SW480 (cell line): ENCODE measurements around the gene TMEM222.
"Not testable (repeated sequence)": the region's sequence is repeated elsewhere in the genome, so short reads cannot be mapped to it uniquely, and the experiment has no call there.

Experiments used
- DNase-seq: peaks from one replicate; pipeline ENCODE4 v3.0.0-alpha.2; 2016; ENCODE audit warnings: low spot score

TMEM222 gene

DNA sequence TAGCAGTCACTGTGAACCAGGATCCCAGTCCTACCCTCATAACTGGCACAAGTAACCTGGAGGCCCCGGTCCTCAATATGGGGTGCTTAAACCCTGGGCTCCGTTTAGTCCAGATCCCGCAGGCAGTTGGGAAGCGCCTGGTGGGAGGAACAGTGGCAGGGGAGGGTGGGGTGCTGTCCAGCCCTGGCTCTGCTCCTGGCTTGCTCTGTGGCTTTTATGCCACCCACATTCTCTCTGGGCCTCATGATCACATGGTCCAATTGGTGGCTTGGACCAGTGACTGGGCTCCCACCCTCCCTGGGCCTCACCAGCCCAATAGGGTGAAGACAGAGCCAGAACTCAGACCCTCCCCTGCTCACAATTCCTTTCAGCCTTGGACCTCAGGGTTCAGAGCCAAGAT is 58.3 kb downstream of the TMEM222 start:
- DNase-seq: no peak

- no peak for DNase-seq
These were observed 59.1 kb downstream of the TMEM222 start for GRCh38 chr1:27380766-27381733.

DNA sequence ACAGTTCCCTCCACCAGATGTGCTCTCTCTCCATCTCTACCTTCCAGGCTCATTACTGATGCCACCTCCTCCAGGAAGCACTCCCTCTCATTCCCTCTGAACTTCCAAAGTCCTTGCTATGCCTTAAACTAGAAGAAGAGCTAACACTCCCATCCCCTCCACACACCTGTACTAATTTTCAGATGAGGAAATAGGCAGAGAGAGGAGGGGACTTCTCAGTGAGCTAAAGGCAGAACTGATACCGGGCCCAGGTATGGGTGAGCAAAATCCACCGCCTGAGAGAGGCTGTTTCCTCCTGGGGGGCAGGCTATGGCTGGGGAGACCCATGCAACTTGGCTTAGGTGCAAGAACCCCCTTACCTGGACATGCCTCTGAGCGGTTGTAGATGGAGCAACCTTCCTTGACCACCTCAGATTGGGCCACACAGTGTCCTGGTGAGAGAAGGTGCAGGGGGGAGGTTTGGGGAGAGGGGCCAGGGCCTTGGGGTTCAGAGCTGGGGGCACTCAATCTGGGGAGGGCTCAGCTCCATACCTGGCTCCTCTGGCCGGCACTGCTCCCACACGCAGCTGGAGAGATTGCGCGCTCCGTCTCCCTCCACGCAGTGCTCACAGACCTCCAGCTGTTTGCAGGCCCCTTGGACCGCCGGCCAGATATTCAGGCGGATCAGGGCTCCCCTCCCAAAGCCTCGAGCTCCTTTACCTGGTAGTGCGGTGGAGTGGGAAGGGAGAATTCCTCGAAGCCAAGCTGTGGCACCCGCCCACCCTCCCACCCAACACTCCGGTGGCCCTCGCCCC is 60.2 kb downstream of the TMEM222 start:
- no peak for DNase-seq

- DNase-seq: peak; percentile 29
These were observed 61.2 kb downstream of the TMEM222 start, which contains the start of gene CD164L2 for GRCh38 chr1:27383039-27383605. Gene CD164L2, minus strand, starts transcription at chr1:27383333. Its CDS starts 94 bp downstream, at chr1:27383239.

- no peak for DNase-seq
These were observed 61.7 kb downstream of the TMEM222 start for GRCh38 chr1:27383661-27384060.

GRCh38 chr1:27384797-27385196 is 62.8 kb downstream of the TMEM222 start:
- not testable (repeated sequence) for DNase-seq
